ENCODE measurements around the gene HDGF. TPM values are rescaled to one million over a fixed set of nuclear protein-coding genes. Genes with fewer than 3 reads are reported as not detected.
A peak's percentile ranks its signal among the peaks of the same experiment; 100 is the strongest.

HDGF gene
- total and polyA plus RNA-seq, 12 donors = 69.8 to 202 (median 144) TPM

GRCh38 chr1:156767879-156768604, 16.6 kb upstream of the HDGF start:
- WGBS, 2 donors = 0% methylated on average over 31 of the region's 31 CpGs

GRCh38 chr1:156767101-156767878, 15.8 kb upstream of the HDGF start, which contains the start of gene PRCC:
PRCC (plus strand) TSS chr1:156767535; CDS start chr1:156767772, 237 bp downstream.
- 0 to 1% methylated on average over 49 to 50 of the region's 50 CpGs for WGBS, 2 donors
- intact Hi-C loops (cut with DNase I) = loop anchor here in 7 of 10 donors (1.0 to 5.0 kb wide), 7 partner anchors 14 to 90 kb away; partner anchors contain the start of genes ISG20L2 (in 7 of the 7), METTL25B (in 7 of the 7), MRPL24 (in 2 of the 7) and HDGF (in 1 of the 7)
- Histone ChIP-seq H3K27ac (peak within 1 kb of the TSS; percentile 90 to 98 (median 96)), H3K36me3 (peaks cover 0 to 25% (median 0%) of the 10 kb centered on the region in 9 donors), H3K4me3 (peak within 1 kb of the TSS; percentile 73 to 99 (median 95)), H3K9me3 (no peaks in the 10 kb centered on the region), H3K27me3 (no peaks in the 10 kb centered on the region), H3K4me1 (peaks cover 12 to 53% (median 45%) of the 10 kb centered on the region in 9 donors)
- TF ChIP-seq, protein P1, sequence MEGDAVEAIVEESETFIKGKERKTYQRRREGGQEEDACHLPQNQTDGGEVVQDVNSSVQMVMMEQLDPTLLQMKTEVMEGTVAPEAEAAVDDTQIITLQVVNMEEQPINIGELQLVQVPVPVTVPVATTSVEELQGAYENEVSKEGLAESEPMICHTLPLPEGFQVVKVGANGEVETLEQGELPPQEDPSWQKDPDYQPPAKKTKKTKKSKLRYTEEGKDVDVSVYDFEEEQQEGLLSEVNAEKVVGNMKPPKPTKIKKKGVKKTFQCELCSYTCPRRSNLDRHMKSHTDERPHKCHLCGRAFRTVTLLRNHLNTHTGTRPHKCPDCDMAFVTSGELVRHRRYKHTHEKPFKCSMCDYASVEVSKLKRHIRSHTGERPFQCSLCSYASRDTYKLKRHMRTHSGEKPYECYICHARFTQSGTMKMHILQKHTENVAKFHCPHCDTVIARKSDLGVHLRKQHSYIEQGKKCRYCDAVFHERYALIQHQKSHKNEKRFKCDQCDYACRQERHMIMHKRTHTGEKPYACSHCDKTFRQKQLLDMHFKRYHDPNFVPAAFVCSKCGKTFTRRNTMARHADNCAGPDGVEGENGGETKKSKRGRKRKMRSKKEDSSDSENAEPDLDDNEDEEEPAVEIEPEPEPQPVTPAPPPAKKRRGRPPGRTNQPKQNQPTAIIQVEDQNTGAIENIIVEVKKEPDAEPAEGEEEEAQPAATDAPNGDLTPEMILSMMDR (IDR thresholded peaks at IDR 0.05) = no peak
- DNase-seq (peak; percentile 94 to 99), ATAC-seq (peak; percentile 96 to 98 (median 97))

More at GRCh38 chr1:156767879-156768604, 16.6 kb upstream of the HDGF start:
- ATAC-seq = peak; percentile 1 to 40 (median 13)
- intact Hi-C loops (cut with DNase I) = loop anchor here in 7 of 10 donors (1.0 to 5.0 kb wide), 7 partner anchors 15 to 91 kb away; partner anchors contain the start of genes ISG20L2 (in 7 of the 7), METTL25B (in 7 of the 7), MRPL24 (in 2 of the 7) and HDGF (in 1 of the 7)
- Histone ChIP-seq H3K4me1 (peaks cover 13 to 60% (median 53%) of the 10 kb centered on the region in 9 donors), H3K27ac (peak overlapping the region; percentile 75 to 98 (median 96)), H3K9me3 (no peaks in the 10 kb centered on the region), H3K36me3 (peaks cover 0 to 30% (median 0%) of the 10 kb centered on the region in 9 donors), H3K27me3 (no peaks in the 10 kb centered on the region), H3K4me3 (peak overlapping the region; percentile 73 to 99 (median 95))
- peak; percentile 40 to 45 for DNase-seq
- TF ChIP-seq, protein P1 (IDR thresholded peaks at IDR 0.05) = no peak

- peak overlapping the region; percentile 54 to 99 (median 92) for H3K4me3 ChIP-seq
- peaks cover 0 to 17% (median 0%) of the 10 kb centered on the region in 9 donors for H3K36me3 ChIP-seq
- H3K4me1 ChIP-seq = peaks cover 12 to 45% (median 39%) of the 10 kb centered on the region in 9 donors
- H3K27ac ChIP-seq = peak overlapping the region; percentile 85 to 98 (median 94)
- DNase-seq = peak in 1 of 2 donors; percentile 37
- 5 to 6% methylated on average over 14 of the region's 14 CpGs for WGBS, 2 donors
- no peaks in the 10 kb centered on the region for H3K27me3 ChIP-seq
- ATAC-seq = peak in 6 of 8 donors; percentile 5 to 30 (median 16)
- intact Hi-C loops (cut with DNase I) = loop anchor here in 7 of 10 donors (1.0 to 5.0 kb wide), 9 partner anchors 14 to 89 kb away; partner anchors contain the start of genes ISG20L2 (in 7 of the 7), METTL25B (in 7 of the 7), HDGF (in 3 of the 7) and MRPL24 (in 2 of the 7)
- TF ChIP-seq, protein P1 (IDR thresholded peaks at IDR 0.05) = no peak
- H3K9me3 ChIP-seq = no peaks in the 10 kb centered on the region
Measured at GRCh38 chr1:156766298-156767100, 15.0 kb upstream of the HDGF start.
